HG03520 (cell line): Measurements from ENCODE around the gene PTGIS.

Experiments used
- ATAC-seq: cut with Tn5 transposase; IDR thresholded peaks from one replicate; pipeline ENCODE4 v1.9.1; 2021; ENCODE audit warnings: mild to moderate bottlenecking, moderate library complexity; ENCODE audit not compliant: unreplicated experiment

Gene PTGIS

GRCh38 chr20:49532285-49532946 lies 35.5 kb downstream of the PTGIS start:
- ATAC-seq: no peak

GRCh38 chr20:49529470-49529869 lies 38.5 kb downstream of the PTGIS start:
- ATAC-seq: no peak

- no peak for ATAC-seq
These were observed 41.4 kb downstream of the PTGIS start for GRCh38 chr20:49526568-49526967.

- no peak for ATAC-seq
These were observed 41.9 kb downstream of the PTGIS start for GRCh38 chr20:49526056-49526455.

GRCh38 chr20:49523767-49524360 lies 44.1 kb downstream of the PTGIS start:
- no peak for ATAC-seq

GRCh38 chr20:49521356-49521755 lies 46.6 kb downstream of the PTGIS start:
- ATAC-seq: no peak

- ATAC-seq: no peak
These were observed 48.1 kb downstream of the PTGIS start for GRCh38 chr20:49519777-49520359.

GRCh38 chr20:49519212-49519712 lies 48.7 kb downstream of the PTGIS start:
- ATAC-seq: no peak

- no peak for ATAC-seq
These were observed 49.4 kb downstream of the PTGIS start for GRCh38 chr20:49518576-49518975.

GRCh38 chr20:49517805-49518100 lies 50.2 kb downstream of the PTGIS start:
- ATAC-seq: no peak

- ATAC-seq: no peak
These were observed 50.8 kb downstream of the PTGIS start for GRCh38 chr20:49516916-49517804.

- no peak for ATAC-seq
These were observed 52.4 kb downstream of the PTGIS start for GRCh38 chr20:49515586-49515985.

GRCh38 chr20:49513517-49513916 lies 54.4 kb downstream of the PTGIS start:
- ATAC-seq: no peak

- no peak for ATAC-seq
These were observed 54.9 kb downstream of the PTGIS start for GRCh38 chr20:49513009-49513408.

GRCh38 chr20:49511788-49512525 lies 56.0 kb downstream of the PTGIS start:
- ATAC-seq: no peak

- no peak for ATAC-seq
These were observed 57.3 kb downstream of the PTGIS start for GRCh38 chr20:49510562-49511122.

GRCh38 chr20:49508435-49509199 lies 59.3 kb downstream of the PTGIS start:
- no peak for ATAC-seq

GRCh38 chr20:49507741-49508434 lies 60.0 kb downstream of the PTGIS start:
- ATAC-seq: no peak

GRCh38 chr20:49505518-49505917 lies 62.4 kb downstream of the PTGIS start:
- no peak for ATAC-seq
